AG09309 (cell line): ENCODE measurements around the gene SPAG4.

ENCODE experiments used
- DNase-seq: peaks from one replicate; pipeline ENCODE4 v3.0.0-alpha.2; 2010; ENCODE audit warnings: low read depth
- H3K4me3 ChIP-seq: 2 replicates; pipeline ENCODE4 v1.5.1; 2011; ENCODE audit warnings: mild to moderate bottlenecking, low read depth, low read length, moderate library complexity; ENCODE audit not compliant: control insufficient read depth
- CTCF ChIP-seq: IDR thresholded peaks from 2 replicates; pipeline ENCODE4 v1.5.1; 2011; ENCODE audit warnings: mild to moderate bottlenecking, low read depth, low read length, inconsistent platforms; ENCODE audit not compliant: insufficient read depth, control insufficient read depth; ENCODE audit errors: missing control alignments

The SPAG4 gene

GRCh38 chr20:35611482-35611881 lies 4.1 kb upstream of the SPAG4 start:
- no peak for TF ChIP-seq CTCF
- no peak for DNase-seq
- no peak overlapping the region for H3K4me3 ChIP-seq

- peak overlapping the region; percentile 61 for H3K4me3 ChIP-seq
- DNase-seq = peak; percentile 97
- no peak for TF ChIP-seq CTCF
Observed at GRCh38 chr20:35616465-35617396, 1.1 kb downstream of the SPAG4 start.

GRCh38 chr20:35617397-35618262 lies 2.0 kb downstream of the SPAG4 start:
- peak overlapping the region; percentile 61 for H3K4me3 ChIP-seq
- peak; percentile 13 for DNase-seq
- peak; percentile 29 for TF ChIP-seq CTCF

- DNase-seq = no peak
- TF ChIP-seq CTCF = no peak
- peak overlapping the region; percentile 61 for H3K4me3 ChIP-seq
Observed at GRCh38 chr20:35618263-35619131, 2.9 kb downstream of the SPAG4 start.

- H3K4me3 ChIP-seq = peak overlapping the region; percentile 61
- TF ChIP-seq CTCF = peak; percentile 45
- peak; percentile 21 for DNase-seq
Observed at GRCh38 chr20:35619196-35620095, 3.8 kb downstream of the SPAG4 start.
